SK-N-MC (cell line): ENCODE measurements around the gene BLTP3A.

ENCODE experiments used
- EZH2 ChIP-seq: fragments of 200-600 bp; sonication (generic); IDR thresholded peaks from one replicate; pipeline ENCODE4 v1.6.1; 2017; ENCODE audit warnings: antibody characterized with exemption
- FOXP2 ChIP-seq: optimal IDR thresholded peaks from 2 replicates; pipeline ENCODE3; 2011; ENCODE audit warnings: mild to moderate bottlenecking, moderate library complexity; ENCODE audit not compliant: insufficient read depth; ENCODE audit errors: extremely low read length, control extremely low read depth
- POLR2AphosphoS5 ChIP-seq: IDR thresholded peaks from 2 replicates; pipeline ENCODE4 v1.6.1; 2012; ENCODE audit warnings: mild to moderate bottlenecking, low read depth, low read length, borderline replicate concordance

- TF ChIP-seq POLR2AphosphoS5 (no peak), EZH2 (no peak), FOXP2 (no peak)
Observed at GRCh38 chr6:34804543-34804942, 12.7 kb downstream of the BLTP3A start.
